K562 (cell line): ENCODE data around the gene POC1B. TPM values are rescaled to one million over a fixed set of nuclear protein-coding genes. Genes with fewer than 3 reads are reported as not detected.

Source experiments
- ATAC-seq: fragments of 200-7000 bp; cut with Tn5 transposase; 3 replicates; pipeline ENCODE4 v1.9.1; 2020; ENCODE audit warnings: moderate library complexity
- BruUV-seq: library from RNA; stranded (reverse); fragments of 400-500 nt; replicated peaks from 2 replicates; lab custom pipeline; 2021; lab: Mats Ljungman, UMichigan
- CTCF ChIA-PET: fragments of 300-600 bp; formaldehyde crosslinking; extraction: SDS; loops from one replicate; lab custom pipeline; 2021; ENCODE audit warnings: low intra/inter-chr PET ratio; lab: Yijun Ruan, JAX
- POLR2A ChIA-PET: fragments of 300-600, 350-650 bp; sonication (Branson Sonifier 250); formaldehyde crosslinking; extraction: SDS; loops from one replicate; lab custom pipeline; 2021; ENCODE audit warnings: antibody characterized with exemption, inconsistent platforms; lab: Yijun Ruan, JAX
- DNase-seq, 4 experiments: peaks; one replicate each; pipeline versions ENCODE4 v3.0.0 to v3.0.0-alpha.2; 2011 to 2018; ENCODE audit warnings: low spot score in 3 of 4, mixed read lengths in 3 of 4; ENCODE audit errors: extremely low read depth in 1 of 4
- FAIRE-seq: peaks from 2 replicates; lab custom pipeline; 2011; peaks lifted over from hg19 to GRCh38; lab: Jason Lieb, UNC
- H2AFZ ChIP-seq: 2 replicates; pipeline ENCODE4 v1.6.0; 2011; ENCODE audit warnings: low read depth, low read length, control low read depth, inconsistent platforms
- H3K27ac ChIP-seq: fragments of 200-600 bp; 3 replicates; pipeline ENCODE4 v1.8.0; 2011; ENCODE audit warnings: low read depth, mild to moderate bottlenecking, control low read depth, inconsistent platforms, low read length, moderate library complexity, mixed read lengths; ENCODE audit errors: extremely low read depth
- H3K27me3 ChIP-seq, 2 experiments: fragments of 300-600 bp in 1 of 2; 2 replicates in 1 of 2; 3 replicates in 1 of 2; pipeline versions ENCODE4 v1.6.0 to v1.8.0; 2011; ENCODE audit warnings: inconsistent platforms in 2 of 2, low read length in 2 of 2, mild to moderate bottlenecking in 1 of 2, mixed read lengths in 1 of 2, moderate library complexity in 1 of 2; ENCODE audit not compliant: control insufficient read depth in 2 of 2, insufficient read depth in 2 of 2
- H3K36me3 ChIP-seq: fragments of 300-600 bp; 3 replicates; pipeline ENCODE4 v1.8.0; 2011; ENCODE audit warnings: mild to moderate bottlenecking, low read length, inconsistent platforms; ENCODE audit not compliant: control insufficient read depth, insufficient read depth
- H3K4me1 ChIP-seq, 2 experiments: fragments of 200-600 bp in 1 of 2; replicated peaks in 1 of 2; 2 replicates in 1 of 2; 3 replicates in 1 of 2; pipeline versions ENCODE4 v1.5.1 to v1.8.0; 2011; ENCODE audit warnings: inconsistent platforms in 2 of 2, low read length in 2 of 2, mild to moderate bottlenecking in 1 of 2, mixed read lengths in 1 of 2, moderate library complexity in 1 of 2; ENCODE audit not compliant: control insufficient read depth in 2 of 2, insufficient read depth in 2 of 2
- H3K4me2 ChIP-seq: 2 replicates; pipeline ENCODE4 v1.6.1; 2011; ENCODE audit warnings: low read length, control low read depth, inconsistent platforms, mixed read lengths; ENCODE audit not compliant: insufficient read depth
- H3K4me3 ChIP-seq: fragments of 200-600 bp; sonication (generic), shearing (Covaris generic); 2 replicates; pipeline ENCODE4 v1.5.1; 2016; ENCODE audit warnings: control low read depth, inconsistent platforms
- H3K79me2 ChIP-seq: fragments of 200-600 bp; 3 replicates; pipeline ENCODE4 v1.8.0; 2011; ENCODE audit warnings: low read length, inconsistent platforms; ENCODE audit not compliant: control insufficient read depth, insufficient read depth
- H3K9ac ChIP-seq, 2 experiments: 2 replicates each; pipeline versions ENCODE4 v1.6.0 to v1.6.1; 2011; ENCODE audit warnings: low read depth in 2 of 2, low read length in 2 of 2, control low read depth in 1 of 2, inconsistent platforms in 1 of 2, mild to moderate bottlenecking in 1 of 2, mixed read lengths in 1 of 2; ENCODE audit not compliant: insufficient read depth in 1 of 2
- H3K9me1 ChIP-seq: one replicate; pipeline ENCODE4 v1.6.0; 2011; ENCODE audit warnings: inconsistent platforms, mild to moderate bottlenecking, low read length, moderate library complexity; ENCODE audit not compliant: control insufficient read depth, insufficient read depth
- H3K9me3 ChIP-seq: replicated peaks from 2 replicates; pipeline ENCODE4 v1.5.1; 2011; ENCODE audit warnings: low read depth, low read length, inconsistent platforms; ENCODE audit not compliant: control insufficient read depth, insufficient read depth
- H4K20me1 ChIP-seq: replicated peaks from 2 replicates; pipeline ENCODE4 v1.6.1; 2011; ENCODE audit warnings: low read length, inconsistent platforms, mixed read lengths; ENCODE audit not compliant: control insufficient read depth, insufficient read depth
- ELF1 ChIP-seq: fragments of 200-800 bp; sonication (Bioruptor generic); IDR thresholded peaks from 2 replicates; pipeline ENCODE4 v1.6.1; 2016; ENCODE audit warnings: missing genetic modification characterization, missing compliant biosample characterization
- HSF4 ChIP-seq: fragments of 250-450 bp; sonication (Bioruptor Pico); IDR thresholded peaks from 2 replicates; pipeline ENCODE4 v2.1.2; 2022; ENCODE audit warnings: mild to moderate bottlenecking, moderate library complexity, borderline replicate concordance
- PHTF2 ChIP-seq: fragments of 250-450 bp; sonication (Bioruptor Pico); IDR thresholded peaks from 2 replicates; pipeline ENCODE4 v1.5.0; 2021; ENCODE audit warnings: mild to moderate bottlenecking
- TEAD4 ChIP-seq, 2 experiments: sonication (generic) in 1 of 2; formaldehyde crosslinking in 1 of 2; IDR thresholded peaks; 2 replicates each; pipeline versions ENCODE4 v1.6.1 to v1.8.0; 2012 to 2022; ENCODE audit warnings: borderline replicate concordance in 1 of 2, inconsistent platforms in 1 of 2, low read length in 1 of 2, mild to moderate bottlenecking in 1 of 2, missing genetic modification reagents in 1 of 2
- ZBTB8A ChIP-seq: fragments of 450-650 bp; IDR thresholded peaks from 2 replicates; pipeline ENCODE4 v1.6.1; 2018; ENCODE audit warnings: mild to moderate bottlenecking, moderate library complexity; ENCODE audit not compliant: partially characterized antibody
- ZNF324 ChIP-seq: fragments of 250-450 bp; sonication (Bioruptor Pico); IDR thresholded peaks from 2 replicates; pipeline ENCODE4 v1.4.0; 2020; ENCODE audit warnings: mild to moderate bottlenecking
- WGBS: fragments of 100-300 bp; shearing (Covaris generic); methylation state at CpG from one replicate; pipeline ENCODE4 v1.1.6; 2016; ENCODE audit warnings: low coverage, mixed read lengths; ENCODE audit not compliant: insufficient coverage; ENCODE audit errors: missing lambda C conversion rate; 5-methylcytosine and 5-hydroxymethylcytosine counted together
- in situ Hi-C: fragments of 300-500 bp; cut with MboI; formaldehyde crosslinking; loops from 4 replicates; pipeline ENCODE4 v1.15.0; 2018; ENCODE audit warnings: inconsistent platforms, mixed read lengths
- intact Hi-C: fragments of 100-400 bp; cut with micrococcal nuclease; formaldehyde crosslinking; loops from 2 replicates; pipeline ENCODE4 v1.14.2; 2022
- polyA plus RNA-seq, 8 experiments: library from polyadenylated mRNA; depleted of rRNA in 4 of 8; stranded (reverse) in 5 of 8; unstranded in 3 of 8; fragments of >200 nt; fragmentation: Nextera tagmentation in 2 of 8; fragmentation: Illumina TruSeq in 1 of 8; extraction: Ambion mirVana in 2 of 8; extraction: Trizol in 1 of 8; gene quantifications; 2 replicates each; pipeline versions ENCODE4 v1.2.1 to v1.2.3, GENCODE V29; 2011 to 2014; ENCODE audit warnings: inconsistent platforms in 1 of 8, missing spikeins in 1 of 8
- total RNA-seq, 7 experiments: library from RNA; depleted of rRNA in 6 of 7; stranded (reverse); fragments of >200 nt in 6 of 7; fragmentation: Illumina TruSeq in 2 of 7; extraction: Trizol in 2 of 7; gene quantifications; 2 replicates each; pipeline versions ENCODE4 v1.2.1 to v1.2.3, GENCODE V29; 2011 to 2021; ENCODE audit warnings: low replicate concordance in 1 of 7
- TF ChIP-seq, protein P1 (sequence below): fragments of 450-650 bp; IDR thresholded peaks from 2 replicates; pipeline ENCODE4 v1.6.1; 2016; ENCODE audit warnings: borderline replicate concordance
- TF ChIP-seq, protein P2 (sequence below): fragments of 250-450 bp; sonication (Bioruptor Pico); IDR thresholded peaks from 2 replicates; pipeline ENCODE4 v1.9.0; 2021; ENCODE audit warnings: mild to moderate bottlenecking, inconsistent platforms
- TF ChIP-seq, protein P3 (sequence below): fragments of 250-450 bp; sonication (Bioruptor Pico); IDR thresholded peaks from 2 replicates; pipeline ENCODE4 v1.8.0; 2021; ENCODE audit warnings: moderate library complexity, mild to moderate bottlenecking, inconsistent platforms
- TF ChIP-seq, protein P4 (sequence below): IDR thresholded peaks from 2 replicates; pipeline ENCODE4 v1.6.1; 2016; ENCODE audit warnings: missing genetic modification characterization, missing compliant biosample characterization

POC1B gene
- total and polyA plus RNA-seq, 9 of the 15 experiments (the other 6 are each of a cell fraction or from before 2014, with no cell fraction given) = 4.5 to 16.1 (median 10.4) TPM

DNA sequence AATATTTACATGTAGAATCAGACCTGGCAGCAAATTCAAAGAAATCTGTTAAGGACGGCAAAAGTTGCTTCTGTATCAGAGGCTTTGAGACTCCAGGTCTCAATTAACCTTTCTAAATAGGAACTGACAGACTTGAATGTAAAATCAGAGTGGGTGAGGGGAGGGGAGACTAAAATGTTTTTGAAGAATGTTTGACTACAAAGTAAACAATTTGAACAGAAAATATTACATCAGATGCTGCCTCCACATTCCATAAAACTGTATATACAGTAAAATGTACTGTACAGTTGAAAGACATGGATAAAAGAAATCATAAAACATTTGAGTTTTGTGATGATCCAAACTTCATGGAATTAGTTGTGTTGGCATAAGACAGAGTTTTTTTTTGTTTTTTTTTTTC lies 49.5 kb upstream of the POC1B start:
- Histone ChIP-seq H3K27ac (peak overlapping the region; percentile 85), H3K9ac (peak overlapping the region in 1 of 2 experiments; percentile 49; a peak in 2 of 4 replicates), H3K4me3 (no peak overlapping the region), H4K20me1 (no peaks in the 10 kb centered on the region), H3K9me1 (no peaks in the 10 kb centered on the region), H3K36me3 (no peaks in the 10 kb centered on the region; the same call in 2 of the 3 replicates), H3K4me1 (peaks cover 0 to 47% of the 10 kb centered on the region in 2 experiments; a peak in 4 of 5 replicates), H3K9me3 (no peaks in the 10 kb centered on the region), H2AFZ (peak overlapping the region; percentile 64), H3K79me2 (no peaks in the 10 kb centered on the region), H3K27me3 (no peaks in the 10 kb centered on the region), H3K4me2 (no peak overlapping the region)
- no peak for FAIRE-seq
- ATAC-seq = peak; percentile 10; the same call in 1 of the 3 replicates
- ChIA-PET CTCF (no interaction called here), POLR2A (no interaction called here)
- DNase-seq = peak in 1 of 4 experiments; percentile 29
- in situ Hi-C loops (no loop called here), intact Hi-C loops (no loop called here)
- 0% methylated on average over 1 of the region's 1 CpG for WGBS
- TF ChIP-seq, protein P1, sequence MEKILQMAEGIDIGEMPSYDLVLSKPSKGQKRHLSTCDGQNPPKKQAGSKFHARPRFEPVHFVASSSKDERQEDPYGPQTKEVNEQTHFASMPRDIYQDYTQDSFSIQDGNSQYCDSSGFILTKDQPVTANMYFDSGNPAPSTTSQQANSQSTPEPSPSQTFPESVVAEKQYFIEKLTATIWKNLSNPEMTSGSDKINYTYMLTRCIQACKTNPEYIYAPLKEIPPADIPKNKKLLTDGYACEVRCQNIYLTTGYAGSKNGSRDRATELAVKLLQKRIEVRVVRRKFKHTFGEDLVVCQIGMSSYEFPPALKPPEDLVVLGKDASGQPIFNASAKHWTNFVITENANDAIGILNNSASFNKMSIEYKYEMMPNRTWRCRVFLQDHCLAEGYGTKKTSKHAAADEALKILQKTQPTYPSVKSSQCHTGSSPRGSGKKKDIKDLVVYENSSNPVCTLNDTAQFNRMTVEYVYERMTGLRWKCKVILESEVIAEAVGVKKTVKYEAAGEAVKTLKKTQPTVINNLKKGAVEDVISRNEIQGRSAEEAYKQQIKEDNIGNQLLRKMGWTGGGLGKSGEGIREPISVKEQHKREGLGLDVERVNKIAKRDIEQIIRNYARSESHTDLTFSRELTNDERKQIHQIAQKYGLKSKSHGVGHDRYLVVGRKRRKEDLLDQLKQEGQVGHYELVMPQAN = no peak
- TF ChIP-seq PHTF2 (CRISPR knock-in tag) = no peak
- TF ChIP-seq ELF1 (tag) = no peak
- TF ChIP-seq TEAD4 (IDR thresholded peaks at IDR 0.05; ENCODE audit: low read length) = no peak
- no peak for TF ChIP-seq TEAD4 (CRISPR knock-in tag; IDR thresholded peaks at IDR 0.05; ENCODE audit: borderline replicate concordance)
- TF ChIP-seq, protein P2, sequence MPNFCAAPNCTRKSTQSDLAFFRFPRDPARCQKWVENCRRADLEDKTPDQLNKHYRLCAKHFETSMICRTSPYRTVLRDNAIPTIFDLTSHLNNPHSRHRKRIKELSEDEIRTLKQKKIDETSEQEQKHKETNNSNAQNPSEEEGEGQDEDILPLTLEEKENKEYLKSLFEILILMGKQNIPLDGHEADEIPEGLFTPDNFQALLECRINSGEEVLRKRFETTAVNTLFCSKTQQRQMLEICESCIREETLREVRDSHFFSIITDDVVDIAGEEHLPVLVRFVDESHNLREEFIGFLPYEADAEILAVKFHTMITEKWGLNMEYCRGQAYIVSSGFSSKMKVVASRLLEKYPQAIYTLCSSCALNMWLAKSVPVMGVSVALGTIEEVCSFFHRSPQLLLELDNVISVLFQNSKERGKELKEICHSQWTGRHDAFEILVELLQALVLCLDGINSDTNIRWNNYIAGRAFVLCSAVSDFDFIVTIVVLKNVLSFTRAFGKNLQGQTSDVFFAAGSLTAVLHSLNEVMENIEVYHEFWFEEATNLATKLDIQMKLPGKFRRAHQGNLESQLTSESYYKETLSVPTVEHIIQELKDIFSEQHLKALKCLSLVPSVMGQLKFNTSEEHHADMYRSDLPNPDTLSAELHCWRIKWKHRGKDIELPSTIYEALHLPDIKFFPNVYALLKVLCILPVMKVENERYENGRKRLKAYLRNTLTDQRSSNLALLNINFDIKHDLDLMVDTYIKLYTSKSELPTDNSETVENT (CRISPR knock-in tag) = no peak
- TF ChIP-seq, protein P3, sequence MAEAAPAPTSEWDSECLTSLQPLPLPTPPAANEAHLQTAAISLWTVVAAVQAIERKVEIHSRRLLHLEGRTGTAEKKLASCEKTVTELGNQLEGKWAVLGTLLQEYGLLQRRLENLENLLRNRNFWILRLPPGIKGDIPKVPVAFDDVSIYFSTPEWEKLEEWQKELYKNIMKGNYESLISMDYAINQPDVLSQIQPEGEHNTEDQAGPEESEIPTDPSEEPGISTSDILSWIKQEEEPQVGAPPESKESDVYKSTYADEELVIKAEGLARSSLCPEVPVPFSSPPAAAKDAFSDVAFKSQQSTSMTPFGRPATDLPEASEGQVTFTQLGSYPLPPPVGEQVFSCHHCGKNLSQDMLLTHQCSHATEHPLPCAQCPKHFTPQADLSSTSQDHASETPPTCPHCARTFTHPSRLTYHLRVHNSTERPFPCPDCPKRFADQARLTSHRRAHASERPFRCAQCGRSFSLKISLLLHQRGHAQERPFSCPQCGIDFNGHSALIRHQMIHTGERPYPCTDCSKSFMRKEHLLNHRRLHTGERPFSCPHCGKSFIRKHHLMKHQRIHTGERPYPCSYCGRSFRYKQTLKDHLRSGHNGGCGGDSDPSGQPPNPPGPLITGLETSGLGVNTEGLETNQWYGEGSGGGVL (CRISPR knock-in tag) = no peak
- TF ChIP-seq HSF4 (CRISPR knock-in tag) = no peak
- TF ChIP-seq, protein P4, sequence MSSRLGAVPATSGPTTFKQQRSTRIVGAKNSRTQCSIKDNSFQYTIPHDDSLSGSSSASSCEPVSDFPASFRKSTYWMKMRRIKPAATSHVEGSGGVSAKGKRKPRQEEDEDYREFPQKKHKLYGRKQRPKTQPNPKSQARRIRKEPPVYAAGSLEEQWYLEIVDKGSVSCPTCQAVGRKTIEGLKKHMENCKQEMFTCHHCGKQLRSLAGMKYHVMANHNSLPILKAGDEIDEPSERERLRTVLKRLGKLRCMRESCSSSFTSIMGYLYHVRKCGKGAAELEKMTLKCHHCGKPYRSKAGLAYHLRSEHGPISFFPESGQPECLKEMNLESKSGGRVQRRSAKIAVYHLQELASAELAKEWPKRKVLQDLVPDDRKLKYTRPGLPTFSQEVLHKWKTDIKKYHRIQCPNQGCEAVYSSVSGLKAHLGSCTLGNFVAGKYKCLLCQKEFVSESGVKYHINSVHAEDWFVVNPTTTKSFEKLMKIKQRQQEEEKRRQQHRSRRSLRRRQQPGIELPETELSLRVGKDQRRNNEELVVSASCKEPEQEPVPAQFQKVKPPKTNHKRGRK (tag) = 0 out of 2 replicates have a peak, but pooled peaks have one; percentile 16
- no peak for TF ChIP-seq ZNF324 (CRISPR knock-in tag)
- TF ChIP-seq ZBTB8A = peak; percentile 47
- BruUV-seq = no TSS peak
